BE2C (cell line): ENCODE measurements around the gene IQCF6.
"Not testable (repeated sequence)": the region's sequence is repeated elsewhere in the genome, so short reads cannot be mapped to it uniquely, and the experiment has no call there.

ENCODE experiments used
- DNase-seq: peaks from one replicate; pipeline ENCODE4 v3.0.0-alpha.2; 2020
- H3K27me3 ChIP-seq: fragments of 250-450 bp; sonication (Bioruptor Pico); 2 replicates; pipeline ENCODE4 v1.5.1; 2020; ENCODE audit warnings: mild to moderate bottlenecking
- H3K36me3 ChIP-seq: fragments of 250-450 bp; sonication (Bioruptor Pico); 2 replicates; pipeline ENCODE4 v1.5.1; 2020; ENCODE audit warnings: mild to moderate bottlenecking
- H3K4me1 ChIP-seq: fragments of 250-450 bp; sonication (Bioruptor Pico); 2 replicates; pipeline ENCODE4 v1.5.1; 2020
- H3K4me3 ChIP-seq: 2 replicates; pipeline ENCODE4 v1.5.1; 2011; ENCODE audit warnings: low read depth, low read length
- H3K9me3 ChIP-seq: fragments of 250-450 bp; sonication (Bioruptor Pico); 2 replicates; pipeline ENCODE4 v1.5.1; 2020
- TF ChIP-seq, protein P1 (sequence below): IDR thresholded peaks from 2 replicates; pipeline ENCODE4 v1.5.1; 2012; ENCODE audit warnings: mild to moderate bottlenecking, low read depth, low read length

The IQCF6 gene

GRCh38 chr3:51751287-51751686, 27.8 kb downstream of the IQCF6 start:
- Histone ChIP-seq H3K36me3 (no peaks in the 10 kb centered on the region), H3K27me3 (peaks cover 6% of the 10 kb centered on the region; the same call in 1 of the 2 replicates), H3K4me1 (no peaks in the 10 kb centered on the region), H3K4me3 (no peak overlapping the region), H3K9me3 (no peaks in the 10 kb centered on the region)
- TF ChIP-seq, protein P1, sequence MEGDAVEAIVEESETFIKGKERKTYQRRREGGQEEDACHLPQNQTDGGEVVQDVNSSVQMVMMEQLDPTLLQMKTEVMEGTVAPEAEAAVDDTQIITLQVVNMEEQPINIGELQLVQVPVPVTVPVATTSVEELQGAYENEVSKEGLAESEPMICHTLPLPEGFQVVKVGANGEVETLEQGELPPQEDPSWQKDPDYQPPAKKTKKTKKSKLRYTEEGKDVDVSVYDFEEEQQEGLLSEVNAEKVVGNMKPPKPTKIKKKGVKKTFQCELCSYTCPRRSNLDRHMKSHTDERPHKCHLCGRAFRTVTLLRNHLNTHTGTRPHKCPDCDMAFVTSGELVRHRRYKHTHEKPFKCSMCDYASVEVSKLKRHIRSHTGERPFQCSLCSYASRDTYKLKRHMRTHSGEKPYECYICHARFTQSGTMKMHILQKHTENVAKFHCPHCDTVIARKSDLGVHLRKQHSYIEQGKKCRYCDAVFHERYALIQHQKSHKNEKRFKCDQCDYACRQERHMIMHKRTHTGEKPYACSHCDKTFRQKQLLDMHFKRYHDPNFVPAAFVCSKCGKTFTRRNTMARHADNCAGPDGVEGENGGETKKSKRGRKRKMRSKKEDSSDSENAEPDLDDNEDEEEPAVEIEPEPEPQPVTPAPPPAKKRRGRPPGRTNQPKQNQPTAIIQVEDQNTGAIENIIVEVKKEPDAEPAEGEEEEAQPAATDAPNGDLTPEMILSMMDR, result no peak
- DNase-seq, result no peak

DNA sequence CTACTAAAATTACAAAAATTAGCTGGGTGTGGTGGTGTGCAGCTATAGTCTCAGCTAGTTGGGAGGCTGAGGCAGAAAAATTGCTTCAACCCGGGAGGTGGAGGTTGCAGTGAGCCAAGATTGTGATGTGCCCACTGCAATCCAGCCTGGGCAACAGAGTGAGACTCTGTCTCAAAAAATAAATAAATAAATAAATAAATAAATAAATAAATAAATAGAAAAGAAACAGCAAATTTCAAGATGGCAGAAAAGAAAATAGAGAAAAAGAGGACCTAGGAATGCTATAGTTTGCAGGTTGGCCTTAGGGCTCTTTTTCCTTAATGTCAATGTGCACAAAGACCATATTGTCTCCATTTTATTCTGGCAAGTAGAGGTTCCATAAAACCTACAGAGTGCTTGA, 28.2 kb downstream of the IQCF6 start:
- Histone ChIP-seq H3K4me3 (no peak overlapping the region), H3K9me3 (no peaks in the 10 kb centered on the region), H3K27me3 (peaks cover 6% of the 10 kb centered on the region; the same call in 1 of the 2 replicates), H3K36me3 (no peaks in the 10 kb centered on the region), H3K4me1 (no peaks in the 10 kb centered on the region)
- TF ChIP-seq, protein P1, result no peak
- no peak for DNase-seq

DNA sequence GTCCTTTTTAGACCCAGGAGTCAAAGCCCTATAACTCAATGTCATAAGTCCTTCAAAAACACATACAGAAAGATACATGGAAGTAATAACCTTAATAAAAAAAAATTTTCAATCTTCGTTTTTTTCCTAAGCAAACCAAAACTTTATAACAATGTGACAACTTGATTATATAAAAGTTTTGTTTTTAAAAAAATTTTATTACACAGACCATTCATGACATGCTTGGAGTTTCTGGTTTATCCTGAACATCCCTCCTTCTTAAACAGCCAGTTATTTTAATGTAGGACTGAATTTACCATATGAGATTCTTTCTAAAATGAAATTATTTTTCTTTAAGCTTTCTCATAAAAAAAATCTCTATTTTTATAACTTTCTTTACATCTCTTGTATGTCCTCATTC, 30.7 kb downstream of the IQCF6 start:
- no peaks in the 10 kb centered on the region for H3K36me3 ChIP-seq
- DNase-seq, result no peak
- no peaks in the 10 kb centered on the region for H3K4me1 ChIP-seq
- no peaks in the 10 kb centered on the region for H3K27me3 ChIP-seq
- TF ChIP-seq, protein P1, result no peak
- H3K4me3 ChIP-seq, result no peak overlapping the region
- H3K9me3 ChIP-seq, result no peaks in the 10 kb centered on the region

- no peak for DNase-seq
- no peak overlapping the region for H3K4me3 ChIP-seq
- no peaks in the 10 kb centered on the region for H3K27me3 ChIP-seq
- H3K9me3 ChIP-seq, result no peaks in the 10 kb centered on the region
- TF ChIP-seq, protein P1, result no peak
- no peaks in the 10 kb centered on the region for H3K4me1 ChIP-seq
- no peaks in the 10 kb centered on the region for H3K36me3 ChIP-seq
Measured at GRCh38 chr3:51747840-51748239, 31.2 kb downstream of the IQCF6 start.

DNA sequence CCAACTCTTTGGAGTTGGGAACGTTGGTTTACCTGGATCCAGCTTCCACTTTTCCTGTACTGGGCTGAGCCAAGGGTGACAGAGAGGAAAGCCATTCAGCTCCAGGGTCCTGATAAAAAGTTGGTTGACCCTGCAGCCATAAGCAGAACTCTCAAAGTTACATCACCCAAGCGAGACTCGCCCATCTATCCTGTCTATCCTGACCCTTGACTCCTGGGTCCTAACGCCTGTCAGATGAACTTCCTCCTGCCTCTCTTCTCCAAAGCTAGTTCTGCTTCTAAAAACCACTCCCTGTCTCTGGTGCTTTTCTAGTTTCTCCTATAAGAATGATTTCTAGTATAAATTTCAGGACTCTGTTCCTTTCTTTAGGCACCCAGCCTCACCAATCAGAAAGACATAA, 36.1 kb downstream of the IQCF6 start:
- H3K9me3 ChIP-seq, H3K4me1 ChIP-seq, H3K4me3 ChIP-seq, DNase-seq, H3K27me3 ChIP-seq, H3K36me3 ChIP-seq: not testable (repeated sequence)

DNA sequence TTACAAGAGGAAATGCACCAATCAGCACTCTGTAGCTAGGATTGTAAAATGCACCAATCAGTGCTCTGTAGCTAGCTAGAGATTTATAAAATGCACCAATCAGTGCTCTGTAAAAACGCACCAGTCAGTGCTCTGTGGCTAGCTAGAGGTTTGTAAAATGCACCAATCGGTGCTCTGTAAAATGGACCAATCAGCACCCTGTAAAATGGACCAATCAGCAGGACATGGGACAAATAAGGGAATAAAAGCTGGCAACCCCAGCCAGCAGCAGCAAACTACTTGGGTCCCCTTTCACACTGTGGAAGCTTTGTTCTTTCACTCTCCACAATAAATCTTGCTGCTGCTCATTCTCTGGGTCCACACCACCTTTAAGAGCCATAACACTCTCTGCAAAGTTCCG, 36.7 kb downstream of the IQCF6 start:
- not testable (repeated sequence) for H3K4me1 ChIP-seq, H3K4me3 ChIP-seq, H3K9me3 ChIP-seq, H3K27me3 ChIP-seq, DNase-seq, H3K36me3 ChIP-seq

DNA sequence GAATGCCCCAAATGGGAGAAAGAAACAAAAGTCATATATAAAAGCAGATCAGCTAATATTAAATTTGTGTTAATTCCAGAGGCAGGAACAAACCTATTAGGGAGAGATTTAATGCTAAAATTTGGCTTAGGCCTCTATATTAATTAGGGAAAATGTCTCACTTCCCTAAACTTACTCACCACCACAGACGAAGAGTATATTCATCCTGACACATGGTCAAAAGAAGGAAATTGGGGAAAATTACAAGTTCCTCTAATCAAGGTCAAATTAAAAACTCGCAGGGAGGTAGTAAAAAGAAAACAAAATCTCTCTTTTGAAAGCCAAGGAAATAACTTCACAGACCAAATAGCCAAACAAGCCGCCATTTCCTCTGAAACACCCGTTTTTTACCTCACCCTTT, 39.9 kb downstream of the IQCF6 start:
- Histone ChIP-seq H3K9me3 (no peaks in the 10 kb centered on the region), H3K4me1 (no peaks in the 10 kb centered on the region)
- no peak for DNase-seq

More for the DNA sequence above, 39.9 kb downstream of the IQCF6 start:
- Histone ChIP-seq H3K27me3 (peaks cover 4% of the 10 kb centered on the region; the same call in 1 of the 2 replicates), H3K36me3 (no peaks in the 10 kb centered on the region), H3K4me3 (no peak overlapping the region)
- TF ChIP-seq, protein P1, result no peak
